Kidney (tissue), 14 donors: ENCODE results near the gene MRPS17. TPM values are rescaled to one million over a fixed set of nuclear protein-coding genes. Genes with fewer than 3 reads are reported as not detected.

ENCODE experiments used
- DNase-seq, 5 donors: peaks; one replicate each; pipeline ENCODE4 v3.0.0-alpha.2; 2013 to 2020
- FAIRE-seq: peaks from 2 replicates; lab custom pipeline; 2012; peaks lifted over from hg19 to GRCh38; lab: Jason Lieb, UNC
- H3K27ac ChIP-seq, 2 donors: one replicate each; pipeline ENCODE4 v1.7.0; 2013; ENCODE audit warnings: low read depth in 2 of 2, low read length in 2 of 2, inconsistent platforms in 1 of 2
- H3K27me3 ChIP-seq: one replicate; pipeline ENCODE4 v1.7.1; 2013; ENCODE audit warnings: low read length, inconsistent platforms; ENCODE audit not compliant: control insufficient read depth, insufficient read depth
- H3K36me3 ChIP-seq, 3 donors: one replicate each; pipeline versions ENCODE4 v1.7.0 to v1.7.1; 2013; ENCODE audit warnings: low read length in 3 of 3, control low read depth in 1 of 3, inconsistent platforms in 1 of 3; ENCODE audit not compliant: insufficient read depth in 3 of 3, control insufficient read depth in 2 of 3
- H3K4me1 ChIP-seq, 3 donors: one replicate each; pipeline versions ENCODE4 v1.7.0 to v1.7.1; 2013; ENCODE audit warnings: low read length in 3 of 3, inconsistent platforms in 1 of 3, low read depth in 1 of 3; ENCODE audit not compliant: control insufficient read depth in 2 of 3, insufficient read depth in 2 of 3
- H3K4me3 ChIP-seq, 3 donors: one replicate each; pipeline versions ENCODE4 v1.7.0 to v1.8.1; 2013; ENCODE audit warnings: low read length in 3 of 3, control low read depth in 1 of 3, inconsistent platforms in 1 of 3
- H3K9ac ChIP-seq, 3 donors: one replicate each; pipeline versions ENCODE4 v1.7.0 to v1.7.1; 2013; ENCODE audit warnings: low read length in 3 of 3, control low read depth in 1 of 3, inconsistent platforms in 1 of 3
- H3K9me3 ChIP-seq, 3 donors: one replicate each; pipeline versions ENCODE4 v1.7.0 to v1.7.1; 2013; ENCODE audit warnings: low read length in 3 of 3, control low read depth in 1 of 3, inconsistent platforms in 1 of 3; ENCODE audit not compliant: control insufficient read depth in 2 of 3, insufficient read depth in 1 of 3
- CTCF ChIP-seq: IDR thresholded peaks from 3 replicates; pipeline ENCODE4 v1.5.1; 2012; ENCODE audit warnings: mild to moderate bottlenecking, moderate library complexity, borderline replicate concordance; ENCODE audit not compliant: insufficient read depth; ENCODE audit errors: extremely low read depth
- intact Hi-C: fragments of 100-400 bp; cut with DNase I; formaldehyde crosslinking; loops from one replicate; pipeline ENCODE4 v1.11.1; 2022
- polyA plus RNA-seq: library from polyadenylated mRNA; stranded (reverse); fragments of 350-450 nt; fragmentation: Illumina TruSeq; extraction: RNeasy Lipid Tissue Mini Kit (QIAGEN cat#74804); gene quantifications from one replicate; pipeline ENCODE4 v1.2.3, GENCODE V29; 2014; ENCODE audit warnings: low read depth, low replicate concordance; ENCODE audit not compliant: insufficient read depth
- total RNA-seq: library from RNA; stranded (reverse); fragmentation: NEBNext Ultra II Directional; extraction: Animal tissue kit (Norgen Biotek cat#: 25700); gene quantifications from one replicate; pipeline ENCODE4 v1.2.1, GENCODE V29; 2021
- donor health status: control.
- donor health status: control.
- donor health status: control.
- donor health status: control.
- donor health status: control.
- donor health status: DM: yes; HTN: yes; CAD: no.
- donor health status: Normal renal cell carcinoma (clear cell type).

MRPS17 gene
- total and polyA plus RNA-seq, 2 donors from 2014 or later, result 12.5 to 26.8 TPM

DNA sequence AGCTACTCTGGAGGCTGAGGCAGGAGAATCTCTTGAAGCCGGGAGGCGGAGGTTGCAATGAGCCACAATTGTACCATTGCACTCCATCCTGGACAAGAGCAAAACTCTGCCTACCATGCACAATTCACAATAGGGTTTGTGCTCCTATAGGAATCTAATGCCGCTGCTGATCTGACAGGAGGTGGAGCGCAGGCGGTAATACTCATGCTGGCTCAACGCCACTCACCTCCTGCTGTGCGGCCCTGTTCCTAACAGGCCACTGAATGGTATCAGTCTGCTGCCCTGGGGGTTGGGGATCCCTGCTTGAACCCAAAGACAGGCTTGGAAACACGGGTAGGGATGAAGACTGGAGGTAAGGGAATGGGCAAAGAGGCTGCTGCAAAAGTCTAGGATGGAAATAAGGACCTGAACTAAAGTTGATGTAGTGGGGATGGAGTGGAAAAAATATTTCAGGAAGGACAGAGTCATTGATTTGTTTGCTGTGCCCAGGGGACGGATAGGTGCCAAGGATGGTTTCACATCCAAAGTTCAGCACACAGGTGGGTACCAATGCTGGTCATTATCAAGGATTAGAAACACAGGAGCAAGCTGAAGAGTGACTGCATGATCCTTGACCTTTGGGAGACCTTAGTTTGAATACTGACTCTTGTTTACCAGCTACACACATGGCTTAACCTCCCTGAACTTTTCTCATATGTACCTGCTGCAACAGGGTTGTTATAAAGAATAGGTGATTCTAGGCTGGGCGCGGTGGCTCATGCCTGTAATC lies 2.2 kb downstream of the MRPS17 start:
- intact Hi-C loops, result no loop called here
- TF ChIP-seq CTCF, result no peak
- FAIRE-seq (no peak), DNase-seq (no peak)
- H3K36me3 ChIP-seq, result peaks cover 2 to 3% (median 3%) of the 10 kb centered on the region in 3 donors
- H3K27me3 ChIP-seq, result no peaks in the 10 kb centered on the region
- H3K4me1 ChIP-seq, result peaks cover 0 to 3% (median 0%) of the 10 kb centered on the region in 3 donors
- H3K9ac ChIP-seq, result no peak overlapping the region
- H3K4me3 ChIP-seq, result no peak overlapping the region
- H3K9me3 ChIP-seq, result no peaks in the 10 kb centered on the region
- H3K27ac ChIP-seq, result no peak overlapping the region

GRCh38 chr7:55957190-55957589 lies 5.5 kb downstream of the MRPS17 start:
- no peak for FAIRE-seq
- H3K9ac ChIP-seq, result no peak overlapping the region
- intact Hi-C loops, result no loop called here
- no peak for TF ChIP-seq CTCF
- H3K27me3 ChIP-seq, result no peaks in the 10 kb centered on the region
- no peak for DNase-seq
- H3K4me3 ChIP-seq, result no peak overlapping the region
- peaks cover 2 to 3% (median 3%) of the 10 kb centered on the region in 3 donors for H3K36me3 ChIP-seq
- peaks cover 0 to under 1% (median 0%) of the 10 kb centered on the region in 3 donors for H3K4me1 ChIP-seq
- no peak overlapping the region for H3K27ac ChIP-seq
- no peaks in the 10 kb centered on the region for H3K9me3 ChIP-seq

DNA sequence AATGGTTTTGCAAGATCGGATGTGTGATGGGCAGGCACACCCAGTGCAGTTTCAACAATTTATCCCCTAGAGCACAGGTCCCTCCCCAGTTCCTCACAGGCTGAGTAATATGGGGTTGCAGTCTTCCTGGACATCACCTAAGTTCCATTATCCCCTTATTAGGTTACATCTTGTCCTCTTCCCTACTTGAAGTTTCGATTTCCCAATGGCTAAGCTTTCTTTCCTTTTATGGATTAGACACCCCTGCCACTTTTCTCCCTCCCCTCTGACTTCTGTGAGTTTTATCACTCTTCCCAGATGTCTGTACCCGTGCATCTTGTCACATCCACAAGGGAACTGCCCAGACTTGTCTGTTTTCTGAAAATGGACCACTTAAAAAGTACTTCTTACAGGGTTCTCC lies 10.3 kb downstream of the MRPS17 start:
- DNase-seq, result no peak
- no peak overlapping the region for H3K4me3 ChIP-seq
- no peak for FAIRE-seq
- no peak overlapping the region for H3K9ac ChIP-seq
- TF ChIP-seq CTCF, result no peak
- H3K4me1 ChIP-seq, result peaks cover 0 to 5% (median 3%) of the 10 kb centered on the region in 3 donors
- H3K27ac ChIP-seq, result no peak overlapping the region
- intact Hi-C loops, result no loop called here
- H3K9me3 ChIP-seq, result no peaks in the 10 kb centered on the region
- no peaks in the 10 kb centered on the region for H3K27me3 ChIP-seq
- no peaks in the 10 kb centered on the region for H3K36me3 ChIP-seq
